WERI-Rb-1 (cell line): Measurements from ENCODE around the gene DAB2IP.

Experiments used
- DNase-seq: peaks from one replicate; pipeline ENCODE4 v3.0.0-alpha.2; 2020
- H3K27ac ChIP-seq: fragments of 250-450 bp; sonication (Bioruptor Pico); 2 replicates; pipeline ENCODE4 v1.5.1; 2020; ENCODE audit warnings: mild to moderate bottlenecking, moderate library complexity
- H3K27me3 ChIP-seq: fragments of 250-450 bp; sonication (Bioruptor Pico); 2 replicates; pipeline ENCODE4 v1.5.1; 2021; ENCODE audit warnings: mild to moderate bottlenecking, low read depth, moderate library complexity; ENCODE audit not compliant: insufficient read depth, severe bottlenecking
- H3K36me3 ChIP-seq: fragments of 250-450 bp; sonication (Bioruptor Pico); 2 replicates; pipeline ENCODE4 v1.5.1; 2020; ENCODE audit warnings: mild to moderate bottlenecking, moderate library complexity
- H3K4me3 ChIP-seq: 2 replicates; pipeline ENCODE4 v1.5.1; 2011; ENCODE audit warnings: low read depth, mild to moderate bottlenecking, control low read depth, low read length
- H3K9me3 ChIP-seq: fragments of 250-450 bp; sonication (Bioruptor Pico); 2 replicates; pipeline ENCODE4 v1.5.1; 2021; ENCODE audit warnings: mild to moderate bottlenecking, moderate library complexity; ENCODE audit not compliant: severe bottlenecking
- TF ChIP-seq, protein P1 (sequence below): IDR thresholded peaks from 2 replicates; pipeline ENCODE4 v1.5.1; 2011; ENCODE audit warnings: low read depth, mild to moderate bottlenecking, control low read depth, inconsistent platforms, low read length

The DAB2IP gene

DNA sequence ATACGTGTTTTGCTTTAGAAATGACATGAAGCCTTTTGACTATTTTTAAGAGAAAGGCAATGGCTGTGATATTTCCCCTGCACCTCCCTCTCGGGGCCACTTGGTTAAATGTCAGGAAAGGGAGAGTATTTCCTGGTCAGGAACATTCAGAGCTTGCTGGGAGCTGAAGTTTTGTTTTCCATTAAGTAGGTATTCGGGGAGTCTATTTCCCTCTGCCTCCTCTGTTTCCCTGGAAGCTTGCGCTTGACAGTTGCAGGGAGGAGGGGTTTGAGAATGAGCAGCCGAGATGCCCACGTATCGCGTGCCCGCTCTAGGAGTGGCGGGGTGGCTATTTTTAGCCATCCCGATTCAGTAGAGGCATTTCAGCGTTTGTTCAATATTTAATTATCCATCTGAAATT lies 6.7 kb downstream of the DAB2IP start:
- Histone ChIP-seq H3K27ac (no peak overlapping the region), H3K27me3 (no peaks in the 10 kb centered on the region), H3K4me3 (no peak overlapping the region), H3K9me3 (no peaks in the 10 kb centered on the region), H3K36me3 (peaks cover 51% of the 10 kb centered on the region)
- TF ChIP-seq, protein P1, sequence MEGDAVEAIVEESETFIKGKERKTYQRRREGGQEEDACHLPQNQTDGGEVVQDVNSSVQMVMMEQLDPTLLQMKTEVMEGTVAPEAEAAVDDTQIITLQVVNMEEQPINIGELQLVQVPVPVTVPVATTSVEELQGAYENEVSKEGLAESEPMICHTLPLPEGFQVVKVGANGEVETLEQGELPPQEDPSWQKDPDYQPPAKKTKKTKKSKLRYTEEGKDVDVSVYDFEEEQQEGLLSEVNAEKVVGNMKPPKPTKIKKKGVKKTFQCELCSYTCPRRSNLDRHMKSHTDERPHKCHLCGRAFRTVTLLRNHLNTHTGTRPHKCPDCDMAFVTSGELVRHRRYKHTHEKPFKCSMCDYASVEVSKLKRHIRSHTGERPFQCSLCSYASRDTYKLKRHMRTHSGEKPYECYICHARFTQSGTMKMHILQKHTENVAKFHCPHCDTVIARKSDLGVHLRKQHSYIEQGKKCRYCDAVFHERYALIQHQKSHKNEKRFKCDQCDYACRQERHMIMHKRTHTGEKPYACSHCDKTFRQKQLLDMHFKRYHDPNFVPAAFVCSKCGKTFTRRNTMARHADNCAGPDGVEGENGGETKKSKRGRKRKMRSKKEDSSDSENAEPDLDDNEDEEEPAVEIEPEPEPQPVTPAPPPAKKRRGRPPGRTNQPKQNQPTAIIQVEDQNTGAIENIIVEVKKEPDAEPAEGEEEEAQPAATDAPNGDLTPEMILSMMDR, result no peak
- DNase-seq, result no peak

DNA sequence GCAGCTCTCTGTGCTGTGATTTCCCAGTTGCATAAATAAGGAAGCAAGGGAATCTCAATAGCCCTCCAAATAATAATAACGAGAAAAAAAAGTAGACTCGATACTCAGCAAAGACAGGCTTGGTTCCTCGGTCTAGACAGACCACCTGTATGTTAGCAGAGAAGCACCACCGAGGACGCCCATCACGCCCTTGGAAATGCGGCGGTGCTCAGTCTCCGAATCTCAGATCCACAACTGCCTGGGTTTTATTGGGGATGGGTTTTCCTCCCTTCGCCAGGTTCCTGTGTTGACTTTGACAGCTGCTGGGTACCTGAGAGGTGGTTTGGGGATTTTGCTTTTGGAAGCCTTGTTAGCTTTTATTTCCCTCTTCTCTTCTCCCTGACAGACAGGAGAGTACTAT lies 7.2 kb downstream of the DAB2IP start:
- Histone ChIP-seq H3K27me3 (no peaks in the 10 kb centered on the region), H3K36me3 (peaks cover 54% of the 10 kb centered on the region), H3K27ac (no peak overlapping the region), H3K9me3 (no peaks in the 10 kb centered on the region), H3K4me3 (no peak overlapping the region)
- no peak for DNase-seq
- TF ChIP-seq, protein P1, result no peak

GRCh38 chr9:121660367-121660766 lies 8.9 kb downstream of the DAB2IP start:
- Histone ChIP-seq H3K27me3 (no peaks in the 10 kb centered on the region), H3K9me3 (no peaks in the 10 kb centered on the region), H3K27ac (no peak overlapping the region), H3K36me3 (peaks cover 49% of the 10 kb centered on the region), H3K4me3 (no peak overlapping the region)
- TF ChIP-seq, protein P1, result no peak
- DNase-seq, result no peak

DNA sequence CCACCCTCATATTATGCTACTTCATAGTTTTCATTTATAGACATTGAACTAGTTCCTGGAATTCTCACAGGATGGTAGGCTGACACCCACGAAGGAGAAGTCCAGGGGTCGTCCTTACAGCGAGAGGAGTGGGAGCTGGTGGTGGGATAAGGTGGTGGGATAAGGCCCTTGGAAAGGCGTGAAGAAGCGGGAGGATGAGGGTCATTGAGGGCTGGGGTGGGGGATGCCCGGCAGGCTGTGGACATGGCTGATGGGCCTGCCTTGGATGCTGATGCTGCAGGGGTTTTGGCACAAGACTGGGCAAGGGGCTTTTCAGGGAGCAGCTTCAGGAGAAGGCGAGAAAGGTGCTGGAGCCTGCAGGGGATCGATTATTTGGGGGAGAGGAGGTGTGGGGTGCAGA lies 9.4 kb downstream of the DAB2IP start:
- Histone ChIP-seq H3K36me3 (peaks cover 45% of the 10 kb centered on the region), H3K27me3 (no peaks in the 10 kb centered on the region), H3K27ac (no peak overlapping the region), H3K9me3 (no peaks in the 10 kb centered on the region), H3K4me3 (no peak overlapping the region)
- TF ChIP-seq, protein P1, result no peak
- DNase-seq, result no peak

GRCh38 chr9:121661328-121661727 lies 9.9 kb downstream of the DAB2IP start:
- no peak overlapping the region for H3K4me3 ChIP-seq
- TF ChIP-seq, protein P1, result no peak
- no peaks in the 10 kb centered on the region for H3K27me3 ChIP-seq
- no peak for DNase-seq
- H3K9me3 ChIP-seq, result no peaks in the 10 kb centered on the region
- H3K36me3 ChIP-seq, result peaks cover 41% of the 10 kb centered on the region
- H3K27ac ChIP-seq, result no peak overlapping the region

- TF ChIP-seq, protein P1, result no peak
- Histone ChIP-seq H3K4me3 (no peak overlapping the region), H3K27me3 (no peaks in the 10 kb centered on the region), H3K9me3 (no peaks in the 10 kb centered on the region), H3K27ac (no peak overlapping the region), H3K36me3 (peaks cover 30% of the 10 kb centered on the region)
- DNase-seq, result no peak
Measured at GRCh38 chr9:121662359-121662758, 10.9 kb downstream of the DAB2IP start.
